ENCODE results near the gene AKAP1.

DNA sequence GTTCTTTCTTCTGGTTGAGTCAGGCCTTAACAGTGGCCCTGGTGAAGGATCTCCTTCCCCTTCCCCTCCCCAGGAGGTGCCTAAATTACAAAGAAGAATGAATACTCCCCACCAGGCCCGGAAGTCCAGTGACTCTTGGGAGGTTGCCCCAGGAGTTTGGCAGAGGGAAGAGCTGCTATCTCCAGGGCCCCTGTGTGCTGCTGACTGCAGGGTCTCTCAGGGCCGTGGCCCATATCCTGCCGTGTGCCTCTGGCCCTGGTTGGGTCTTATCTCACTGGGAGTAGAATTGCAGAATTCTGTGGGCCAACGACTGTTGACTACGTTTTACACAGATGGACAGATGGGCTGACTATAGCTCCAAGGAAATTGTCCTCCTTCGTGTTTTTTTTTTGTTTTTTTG lies 28.0 kb downstream of the AKAP1 start:
- TF ChIP-seq, protein P1, sequence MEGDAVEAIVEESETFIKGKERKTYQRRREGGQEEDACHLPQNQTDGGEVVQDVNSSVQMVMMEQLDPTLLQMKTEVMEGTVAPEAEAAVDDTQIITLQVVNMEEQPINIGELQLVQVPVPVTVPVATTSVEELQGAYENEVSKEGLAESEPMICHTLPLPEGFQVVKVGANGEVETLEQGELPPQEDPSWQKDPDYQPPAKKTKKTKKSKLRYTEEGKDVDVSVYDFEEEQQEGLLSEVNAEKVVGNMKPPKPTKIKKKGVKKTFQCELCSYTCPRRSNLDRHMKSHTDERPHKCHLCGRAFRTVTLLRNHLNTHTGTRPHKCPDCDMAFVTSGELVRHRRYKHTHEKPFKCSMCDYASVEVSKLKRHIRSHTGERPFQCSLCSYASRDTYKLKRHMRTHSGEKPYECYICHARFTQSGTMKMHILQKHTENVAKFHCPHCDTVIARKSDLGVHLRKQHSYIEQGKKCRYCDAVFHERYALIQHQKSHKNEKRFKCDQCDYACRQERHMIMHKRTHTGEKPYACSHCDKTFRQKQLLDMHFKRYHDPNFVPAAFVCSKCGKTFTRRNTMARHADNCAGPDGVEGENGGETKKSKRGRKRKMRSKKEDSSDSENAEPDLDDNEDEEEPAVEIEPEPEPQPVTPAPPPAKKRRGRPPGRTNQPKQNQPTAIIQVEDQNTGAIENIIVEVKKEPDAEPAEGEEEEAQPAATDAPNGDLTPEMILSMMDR (IDR thresholded peaks at IDR 0.05): no peak
- TF ChIP-seq POLR2AphosphoS5 (IDR thresholded peaks at IDR 0.05): no peak
- TF ChIP-seq POLR2A (IDR thresholded peaks at IDR 0.05): no peak
